Activated CD8-positive, alpha-beta memory T cell treated with anti-CD3 and anti-CD28 coated beads, Interleukin-2, amount 10 ng/mL, durations not matched to agents 7 days and 5 days (primary cell): ENCODE data around the gene KIF26A. TPM values are rescaled to one million over a fixed set of nuclear protein-coding genes. Genes with fewer than 3 reads are reported as not detected.
A peak's percentile ranks its signal among the peaks of the same experiment; 100 is the strongest.

ENCODE experiments used
- ATAC-seq: fragments of 150-1000 bp; cut with Tn5 transposase; one replicate; pipeline ENCODE4 v1.10.0; 2021; ENCODE audit warnings: moderate library complexity
- CTCF ChIA-PET: fragments of 350-600 bp; sonication (Branson Sonifier 250); formaldehyde crosslinking; loops from one replicate; lab custom pipeline; 2021; ENCODE audit warnings: antibody characterized with exemption; lab: Charles Lee
- DNase-seq: peaks from one replicate; pipeline ENCODE4 v3.0.0-alpha.2; 2020
- H3K27ac Mint-ChIP-seq: one replicate; pipeline ENCODE4 v1.8.0; 2021; ENCODE audit warnings: mild to moderate bottlenecking, mixed read lengths
- H3K27me3 Mint-ChIP-seq: one replicate; pipeline ENCODE4 v1.8.0; 2021; ENCODE audit warnings: mixed read lengths
- H3K36me3 Mint-ChIP-seq: one replicate; pipeline ENCODE4 v1.8.0; 2021; ENCODE audit warnings: mild to moderate bottlenecking, mixed read lengths
- H3K4me1 Mint-ChIP-seq: one replicate; pipeline ENCODE4 v1.8.0; 2021; ENCODE audit warnings: mixed read lengths
- H3K4me3 Mint-ChIP-seq: one replicate; pipeline ENCODE4 v1.8.0; 2021; ENCODE audit warnings: mild to moderate bottlenecking, moderate library complexity, mixed read lengths
- H3K9me3 Mint-ChIP-seq: one replicate; pipeline ENCODE4 v1.8.0; 2022; ENCODE audit warnings: low read depth, mixed read lengths
- total RNA-seq, 2 experiments: library from RNA; stranded (reverse); gene quantifications; one replicate each; pipeline ENCODE4 v1.2.3, GENCODE V29; 2021

The KIF26A gene
- total RNA-seq, 2 experiments from 2014 or later = 0.21 to 1.1 TPM

DNA sequence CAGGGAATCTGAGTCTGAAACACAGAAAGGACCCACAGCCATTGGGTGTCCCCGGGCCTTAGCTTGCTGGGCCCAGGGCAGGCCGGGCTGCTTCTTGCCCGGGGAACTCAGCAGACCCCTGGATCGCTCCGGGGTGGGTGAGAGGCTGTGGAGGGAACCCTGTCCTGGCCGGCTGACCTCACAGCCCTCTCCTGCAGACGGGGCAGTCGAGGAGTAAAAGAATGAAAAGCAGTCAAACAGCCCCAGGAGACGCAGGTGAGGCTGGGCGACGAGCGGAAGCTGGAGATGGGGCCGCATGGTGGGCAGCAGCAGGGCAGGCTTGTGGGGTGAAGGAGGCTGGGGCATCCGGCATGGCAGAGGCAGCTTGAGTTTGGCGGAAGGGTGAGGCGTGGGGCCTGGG, 57.0 kb downstream of the KIF26A start:
- ATAC-seq = no peak
- H3K27me3 Mint-ChIP-seq = no peaks in the 10 kb centered on the region
- CTCF ChIA-PET = no interaction called here
- peaks cover 9% of the 10 kb centered on the region for H3K4me1 Mint-ChIP-seq
- H3K9me3 Mint-ChIP-seq = no peaks in the 10 kb centered on the region
- H3K36me3 Mint-ChIP-seq = no peaks in the 10 kb centered on the region
- H3K27ac Mint-ChIP-seq = no peak overlapping the region
- DNase-seq = no peak
- H3K4me3 Mint-ChIP-seq = no peak overlapping the region

DNA sequence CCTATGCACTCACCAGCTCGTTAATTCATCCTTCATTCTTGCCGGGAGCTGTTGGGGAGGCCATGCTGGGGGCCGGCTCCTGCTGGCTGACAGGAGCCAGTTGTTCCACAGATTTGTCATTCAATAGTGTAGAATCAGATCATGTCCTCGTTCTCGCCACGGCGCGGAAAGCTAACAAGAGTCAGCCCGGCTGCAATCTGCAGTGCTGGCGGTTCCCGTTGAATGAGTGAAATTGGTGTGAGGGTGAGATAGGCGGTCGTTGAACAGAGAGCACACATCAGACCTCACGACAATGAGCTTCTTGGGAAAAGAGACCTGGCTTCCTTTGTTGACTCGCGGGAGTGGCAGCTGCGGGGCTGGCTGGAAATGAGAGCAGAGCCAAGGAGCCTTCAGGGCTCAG, 57.5 kb downstream of the KIF26A start:
- no peak for DNase-seq
- Mint-ChIP-seq H3K4me3 (no peak overlapping the region), H3K27ac (no peak overlapping the region), H3K36me3 (no peaks in the 10 kb centered on the region), H3K9me3 (no peaks in the 10 kb centered on the region), H3K27me3 (no peaks in the 10 kb centered on the region), H3K4me1 (peaks cover 9% of the 10 kb centered on the region)
- CTCF ChIA-PET = no interaction called here
- no peak for ATAC-seq

DNA sequence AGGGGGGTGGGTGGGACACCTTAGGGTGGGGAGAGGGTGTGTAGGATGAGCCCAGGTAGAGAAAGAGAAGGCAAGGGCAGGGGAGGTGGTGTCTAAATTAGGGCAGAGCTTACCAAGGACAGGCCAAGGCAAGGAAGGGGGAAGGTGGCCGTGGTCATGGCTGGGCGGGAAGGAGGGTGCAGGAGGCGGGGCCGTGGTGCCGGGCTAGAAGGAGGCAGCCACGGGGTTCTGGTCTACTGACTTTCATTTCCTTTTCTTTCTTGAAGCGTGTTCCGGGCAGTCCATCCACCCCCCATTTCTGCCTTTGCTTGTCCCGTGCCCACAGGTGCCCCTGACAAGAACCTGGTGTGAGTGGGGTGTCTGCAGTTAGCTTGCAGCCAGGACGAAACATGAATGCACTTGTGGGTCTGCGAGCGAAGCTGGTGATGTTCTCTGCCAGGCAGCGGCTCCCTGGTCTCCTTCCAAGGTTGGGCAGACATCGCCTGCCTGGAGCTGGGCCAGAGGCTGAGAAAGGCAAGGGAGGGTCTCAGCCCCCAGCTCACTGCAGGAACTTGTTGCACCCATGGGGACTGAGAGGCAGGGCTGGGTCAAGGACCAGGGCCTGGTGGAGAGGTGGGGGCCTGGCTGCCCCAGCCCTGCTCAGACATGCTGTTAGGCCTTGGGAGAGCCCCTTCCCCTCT, 58.2 kb downstream of the KIF26A start:
- Mint-ChIP-seq H3K27me3 (no peaks in the 10 kb centered on the region), H3K9me3 (no peaks in the 10 kb centered on the region), H3K36me3 (no peaks in the 10 kb centered on the region), H3K4me3 (no peak overlapping the region), H3K27ac (no peak overlapping the region), H3K4me1 (peaks cover 9% of the 10 kb centered on the region)
- peak; percentile 60 for ATAC-seq
- CTCF ChIA-PET = no interaction called here
- DNase-seq = peak; percentile 43

DNA sequence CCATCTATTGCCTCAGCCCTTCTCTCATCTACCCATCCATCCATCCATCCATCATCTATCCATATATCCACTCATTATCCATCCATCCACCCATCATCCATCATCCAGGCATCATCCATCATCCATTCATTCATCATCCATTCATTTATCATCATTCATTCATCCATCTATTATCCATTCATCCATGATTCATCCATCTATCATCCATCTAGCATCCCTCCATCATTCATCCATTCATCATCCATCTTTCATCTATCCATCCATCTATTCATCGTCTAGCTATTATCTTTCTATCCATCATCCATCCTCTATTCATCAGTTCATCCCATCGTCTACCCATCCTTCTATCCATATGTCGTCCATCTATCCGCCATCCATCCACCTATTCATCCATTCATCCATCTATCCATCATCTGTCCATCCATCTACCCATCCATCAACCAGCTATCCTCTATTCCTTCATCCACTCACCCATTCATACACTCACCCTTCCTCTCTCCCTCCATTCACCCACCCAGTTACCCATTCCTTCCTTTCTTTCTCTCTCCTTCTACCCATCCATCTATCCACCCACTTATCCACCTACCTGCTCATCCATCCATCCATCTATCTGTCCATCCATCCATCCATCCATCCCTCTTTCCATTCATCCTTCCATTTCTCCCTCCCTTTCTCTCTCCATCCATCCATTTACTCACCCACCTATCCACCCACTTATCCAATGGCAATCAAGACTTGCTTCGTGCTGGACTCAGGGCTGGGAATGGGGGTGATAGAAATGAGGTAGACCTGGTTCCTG, 59.3 kb downstream of the KIF26A start:
- no peak for DNase-seq
- CTCF ChIA-PET = no interaction called here

DNA sequence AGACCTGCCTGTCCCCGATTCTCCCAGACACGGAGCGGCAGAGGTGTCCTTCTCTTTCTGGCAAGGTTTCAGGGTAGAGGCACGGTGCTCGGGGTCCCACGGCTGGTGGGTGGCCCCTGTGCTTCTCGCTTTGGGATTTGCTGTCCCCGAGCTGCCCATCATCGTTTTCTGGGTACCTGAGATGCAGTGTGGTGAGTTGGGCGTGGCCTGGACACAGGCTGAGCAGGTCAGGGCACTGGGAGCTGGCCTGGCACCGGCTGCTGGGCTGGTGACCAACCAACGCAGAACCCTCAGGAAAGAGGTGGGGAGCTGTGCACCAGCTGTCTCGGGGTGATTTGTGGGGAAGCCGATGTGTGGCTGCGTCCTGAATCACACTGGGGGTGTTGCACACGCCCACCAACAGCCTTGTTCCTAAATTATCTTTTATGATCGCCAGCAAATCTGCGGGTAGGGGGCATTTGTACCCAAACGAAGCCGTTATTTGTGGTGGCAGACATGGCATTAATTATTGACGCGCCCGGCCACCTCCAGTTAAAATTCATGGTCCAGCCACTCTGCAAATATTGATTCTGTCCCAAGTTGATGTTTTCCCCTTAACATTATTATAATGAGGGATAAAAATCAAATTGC, 61.0 kb downstream of the KIF26A start:
- Mint-ChIP-seq H3K4me1 (peaks cover 9% of the 10 kb centered on the region), H3K9me3 (no peaks in the 10 kb centered on the region), H3K27ac (no peak overlapping the region), H3K4me3 (no peak overlapping the region), H3K27me3 (no peaks in the 10 kb centered on the region), H3K36me3 (no peaks in the 10 kb centered on the region)
- ATAC-seq (no peak), DNase-seq (no peak)
- CTCF ChIA-PET = no interaction called here

More for the DNA sequence above, 59.3 kb downstream of the KIF26A start:
- no peak overlapping the region for H3K4me3 Mint-ChIP-seq
- peaks cover 9% of the 10 kb centered on the region for H3K4me1 Mint-ChIP-seq
- H3K27ac Mint-ChIP-seq = no peak overlapping the region
- no peaks in the 10 kb centered on the region for H3K9me3 Mint-ChIP-seq
- no peaks in the 10 kb centered on the region for H3K36me3 Mint-ChIP-seq
- no peak for ATAC-seq
- H3K27me3 Mint-ChIP-seq = no peaks in the 10 kb centered on the region

DNA sequence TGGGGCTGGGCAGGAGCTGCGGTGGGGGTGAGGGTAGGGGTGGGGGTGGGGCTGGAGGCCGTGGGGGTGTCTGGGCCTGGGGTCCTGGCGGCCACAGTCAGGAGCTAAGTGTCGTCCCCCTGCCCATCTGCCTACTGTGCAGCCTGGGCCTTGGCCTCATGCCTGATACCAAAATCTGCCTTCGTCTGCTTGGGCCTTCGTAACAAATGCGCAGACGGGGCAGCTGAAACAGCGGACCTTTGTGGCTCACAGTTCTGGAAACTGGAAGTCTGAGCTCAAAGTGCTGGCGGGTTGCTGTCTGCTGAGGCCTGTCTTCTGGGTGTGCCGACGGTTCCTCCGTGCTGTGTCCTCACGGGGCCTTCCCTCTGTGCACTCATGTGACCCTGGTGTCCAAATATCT, 61.7 kb downstream of the KIF26A start:
- ATAC-seq = no peak
- Mint-ChIP-seq H3K9me3 (no peaks in the 10 kb centered on the region), H3K4me3 (no peak overlapping the region), H3K36me3 (no peaks in the 10 kb centered on the region), H3K27me3 (no peaks in the 10 kb centered on the region), H3K4me1 (peaks cover 9% of the 10 kb centered on the region), H3K27ac (no peak overlapping the region)
- CTCF ChIA-PET = no interaction called here
- DNase-seq = no peak

DNA sequence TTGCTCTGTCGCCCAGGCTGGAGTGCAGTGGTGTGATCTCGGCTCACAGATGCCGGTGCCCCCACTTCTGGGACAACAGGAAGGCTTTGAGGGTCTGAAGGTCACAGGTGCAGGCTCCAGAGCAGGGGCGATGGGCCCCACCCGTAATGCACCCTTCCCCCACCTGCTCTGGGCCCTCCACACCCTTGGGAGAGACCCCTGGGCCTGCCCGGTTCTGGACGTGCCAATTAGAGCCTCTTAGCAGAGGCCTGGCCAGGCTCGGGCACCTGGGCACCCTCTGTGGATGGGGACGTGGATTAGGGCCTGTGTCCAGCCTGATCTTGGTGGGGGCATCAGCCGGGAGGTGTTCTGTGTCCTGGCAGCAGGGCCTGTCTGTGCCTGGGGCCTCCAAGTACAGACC, 62.2 kb downstream of the KIF26A start:
- H3K4me1 Mint-ChIP-seq = peaks cover 9% of the 10 kb centered on the region
- CTCF ChIA-PET = no interaction called here

DNA sequence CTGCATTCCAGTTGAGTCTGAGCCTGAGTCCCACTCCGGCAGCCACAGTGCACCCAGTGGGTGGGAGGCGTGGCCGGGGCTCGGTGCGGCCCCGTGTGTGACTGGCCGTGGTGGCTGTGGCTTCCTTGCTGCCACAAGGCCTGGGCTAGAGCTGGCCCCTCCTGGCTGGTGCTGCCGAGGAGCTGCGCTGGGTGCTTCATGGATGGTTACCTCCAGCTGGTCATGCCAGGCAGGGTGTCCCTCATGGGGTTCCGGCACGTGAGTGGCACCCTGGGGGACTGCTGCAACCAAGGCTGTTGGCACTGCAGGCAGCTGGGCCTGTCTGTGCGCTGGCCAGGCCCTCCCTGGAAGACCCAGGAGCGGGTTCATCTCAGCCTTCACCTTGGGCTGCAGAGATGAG, 62.7 kb downstream of the KIF26A start:
- DNase-seq = no peak
- H3K4me1 Mint-ChIP-seq = peaks cover 7% of the 10 kb centered on the region
- no peaks in the 10 kb centered on the region for H3K27me3 Mint-ChIP-seq
- ATAC-seq = no peak
- no peak overlapping the region for H3K4me3 Mint-ChIP-seq
- H3K36me3 Mint-ChIP-seq = no peaks in the 10 kb centered on the region
- H3K27ac Mint-ChIP-seq = no peak overlapping the region
- CTCF ChIA-PET = no interaction called here
- no peaks in the 10 kb centered on the region for H3K9me3 Mint-ChIP-seq

More for the DNA sequence above, 62.2 kb downstream of the KIF26A start:
- no peaks in the 10 kb centered on the region for H3K9me3 Mint-ChIP-seq
- ATAC-seq (no peak), DNase-seq (no peak)
- no peak overlapping the region for H3K27ac Mint-ChIP-seq
- H3K27me3 Mint-ChIP-seq = no peaks in the 10 kb centered on the region
- no peak overlapping the region for H3K4me3 Mint-ChIP-seq
- no peaks in the 10 kb centered on the region for H3K36me3 Mint-ChIP-seq

DNA sequence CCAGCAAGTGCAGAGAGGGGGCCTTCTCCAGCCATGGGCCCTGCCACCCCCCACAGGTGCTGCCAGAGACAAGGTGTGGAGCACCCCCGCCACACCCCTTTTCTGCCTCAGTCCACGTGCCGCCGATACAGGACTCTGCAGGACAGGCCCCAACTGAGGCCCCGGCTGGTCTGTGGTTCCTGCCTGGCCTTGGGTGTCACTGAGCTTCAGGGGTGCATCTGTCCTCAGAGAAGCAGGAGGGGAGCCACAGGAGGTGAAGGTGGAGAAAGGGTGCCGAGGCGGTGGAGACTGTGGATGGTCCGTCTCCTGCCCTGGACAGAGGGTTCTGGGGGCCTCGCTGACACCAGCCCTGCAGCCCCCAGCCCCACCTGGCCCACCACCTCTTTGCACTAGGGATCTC, 63.1 kb downstream of the KIF26A start:
- H3K27ac Mint-ChIP-seq = no peak overlapping the region
- no peaks in the 10 kb centered on the region for H3K27me3 Mint-ChIP-seq
- no peaks in the 10 kb centered on the region for H3K36me3 Mint-ChIP-seq
- H3K4me3 Mint-ChIP-seq = no peak overlapping the region
- no peaks in the 10 kb centered on the region for H3K9me3 Mint-ChIP-seq
- ATAC-seq (no peak), DNase-seq (no peak)
- CTCF ChIA-PET = no interaction called here
- peaks cover 3% of the 10 kb centered on the region for H3K4me1 Mint-ChIP-seq

DNA sequence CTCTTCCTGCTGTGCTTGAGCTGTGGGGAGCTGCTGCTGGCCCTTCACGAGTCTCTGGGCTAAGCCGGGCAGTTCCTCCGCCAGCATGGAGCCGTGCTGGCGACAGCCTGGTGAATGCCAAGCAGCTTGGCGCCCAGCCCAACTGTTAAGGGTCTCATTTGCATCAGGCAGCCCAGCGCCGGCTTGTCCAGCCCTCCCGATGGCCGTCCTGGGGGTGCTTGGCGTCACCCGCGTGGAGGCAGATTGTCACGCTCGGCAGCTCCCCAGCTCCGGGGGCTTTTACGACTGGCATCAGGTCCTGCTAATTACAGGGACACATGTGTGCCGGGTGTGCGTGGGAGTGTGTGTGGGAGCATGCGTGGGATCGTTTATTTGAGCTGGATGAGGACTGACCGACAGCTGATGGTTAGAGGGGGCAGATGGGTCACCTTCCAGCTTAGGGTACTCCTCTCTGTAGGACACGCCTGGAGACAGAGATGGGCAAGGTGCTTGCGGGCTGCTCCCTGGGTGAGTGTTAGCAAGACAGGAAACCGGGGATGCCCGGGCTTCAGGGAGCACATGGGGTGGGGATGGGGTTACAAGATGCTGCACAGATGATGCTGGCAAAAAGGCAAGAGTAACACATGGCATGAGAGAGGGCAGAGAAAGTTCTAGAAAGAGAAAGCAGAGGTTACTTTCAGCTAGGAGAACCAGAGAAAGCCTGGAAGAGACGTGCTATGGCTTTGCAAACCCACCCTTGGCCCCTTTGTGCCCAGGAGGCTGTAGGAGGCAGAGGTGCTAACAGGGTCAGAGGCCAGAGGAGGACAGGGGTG, 64.1 kb downstream of the KIF26A start:
- Mint-ChIP-seq H3K9me3 (no peaks in the 10 kb centered on the region), H3K36me3 (no peaks in the 10 kb centered on the region), H3K4me3 (no peak overlapping the region), H3K4me1 (no peaks in the 10 kb centered on the region), H3K27me3 (no peaks in the 10 kb centered on the region), H3K27ac (no peak overlapping the region)
- CTCF ChIA-PET = no interaction called here
- ATAC-seq (no peak), DNase-seq (no peak)

DNA sequence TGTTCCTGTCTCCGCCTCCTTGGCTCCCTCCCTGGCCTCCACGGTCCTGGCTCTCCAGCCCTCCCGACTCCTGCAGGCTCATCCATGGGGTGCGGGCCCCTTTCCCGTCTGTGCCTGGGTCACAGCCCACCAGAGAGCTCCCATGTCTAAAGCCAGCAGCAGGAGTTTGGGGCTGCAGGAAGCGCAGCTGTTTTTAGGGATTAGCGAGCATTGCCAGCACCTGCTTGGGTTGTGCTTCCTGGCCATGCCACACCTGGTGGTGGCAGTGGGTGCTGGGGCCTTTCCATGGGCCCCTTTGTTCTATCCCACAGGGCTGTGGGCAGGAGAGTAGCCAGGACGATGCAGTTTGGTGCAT, 64.7 kb downstream of the KIF26A start:
- Mint-ChIP-seq H3K4me3 (no peak overlapping the region), H3K4me1 (no peaks in the 10 kb centered on the region), H3K36me3 (no peaks in the 10 kb centered on the region), H3K27ac (no peak overlapping the region), H3K27me3 (no peaks in the 10 kb centered on the region), H3K9me3 (no peaks in the 10 kb centered on the region)
- DNase-seq (no peak), ATAC-seq (no peak)
- CTCF ChIA-PET = no interaction called here

DNA sequence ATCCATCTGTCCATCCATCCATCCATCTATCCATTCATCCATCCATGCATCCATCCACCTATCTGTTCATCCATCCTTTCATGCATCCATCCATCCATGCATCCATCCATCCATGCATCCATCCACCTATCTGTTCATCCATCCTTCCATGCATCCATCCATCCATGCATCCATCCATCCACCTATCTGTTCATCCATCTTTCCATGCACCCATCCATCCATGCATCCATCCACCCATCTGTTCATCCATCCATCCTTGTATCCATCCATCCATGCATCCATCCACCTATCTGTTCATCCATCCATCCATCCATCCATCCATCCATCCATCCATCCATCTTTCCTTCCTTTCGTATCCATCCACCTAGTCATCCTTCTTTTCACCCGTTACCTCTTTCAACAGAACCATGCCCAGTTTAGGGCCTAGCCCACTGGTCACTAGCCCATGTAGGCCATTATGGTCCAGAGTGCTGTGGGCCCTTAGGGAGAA, 66.3 kb downstream of the KIF26A start:
- no peak overlapping the region for H3K27ac Mint-ChIP-seq
- H3K36me3 Mint-ChIP-seq = no peaks in the 10 kb centered on the region
- no peak overlapping the region for H3K4me3 Mint-ChIP-seq
- no peaks in the 10 kb centered on the region for H3K4me1 Mint-ChIP-seq
- no peaks in the 10 kb centered on the region for H3K27me3 Mint-ChIP-seq
- ATAC-seq (no peak), DNase-seq (no peak)
- no peaks in the 10 kb centered on the region for H3K9me3 Mint-ChIP-seq
- CTCF ChIA-PET = no interaction called here

DNA sequence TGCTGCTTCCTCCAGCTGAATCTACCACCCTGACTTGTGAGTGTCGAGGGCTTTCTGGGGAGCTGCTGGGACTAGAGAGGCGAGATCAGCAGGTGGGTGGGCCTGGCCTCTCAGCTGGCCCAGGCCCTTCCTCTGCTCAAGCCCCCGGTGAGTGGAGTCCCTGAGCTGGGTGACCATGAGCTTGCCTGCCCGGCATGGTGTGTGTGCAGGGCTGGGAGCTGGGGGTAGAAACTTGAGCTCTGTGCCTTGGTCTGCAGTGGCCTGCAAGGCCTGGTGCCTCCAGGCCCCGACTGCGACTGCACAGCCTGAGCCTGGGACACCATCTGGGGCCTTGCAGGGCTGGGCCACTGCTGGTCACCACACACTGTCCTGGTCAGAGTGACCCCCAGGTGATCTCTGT, 67.4 kb downstream of the KIF26A start:
- ATAC-seq = no peak
- CTCF ChIA-PET = no interaction called here

More for the DNA sequence above, 67.4 kb downstream of the KIF26A start:
- H3K27ac Mint-ChIP-seq = no peak overlapping the region
- no peak overlapping the region for H3K4me3 Mint-ChIP-seq
- H3K36me3 Mint-ChIP-seq = no peaks in the 10 kb centered on the region
- H3K9me3 Mint-ChIP-seq = no peaks in the 10 kb centered on the region
- H3K27me3 Mint-ChIP-seq = no peaks in the 10 kb centered on the region
- DNase-seq = no peak
- no peaks in the 10 kb centered on the region for H3K4me1 Mint-ChIP-seq
